HG02870 (cell line): ENCODE data around the gene KCNQ1OT1.

Source experiments
- ATAC-seq: cut with Tn5 transposase; IDR thresholded peaks from one replicate; pipeline ENCODE4 v1.9.1; 2021; ENCODE audit warnings: mild to moderate bottlenecking, moderate library complexity; ENCODE audit not compliant: unreplicated experiment

KCNQ1OT1 gene

GRCh38 chr11:2688381-2689231, 11.2 kb downstream of the KCNQ1OT1 start:
- no peak for ATAC-seq

DNA sequence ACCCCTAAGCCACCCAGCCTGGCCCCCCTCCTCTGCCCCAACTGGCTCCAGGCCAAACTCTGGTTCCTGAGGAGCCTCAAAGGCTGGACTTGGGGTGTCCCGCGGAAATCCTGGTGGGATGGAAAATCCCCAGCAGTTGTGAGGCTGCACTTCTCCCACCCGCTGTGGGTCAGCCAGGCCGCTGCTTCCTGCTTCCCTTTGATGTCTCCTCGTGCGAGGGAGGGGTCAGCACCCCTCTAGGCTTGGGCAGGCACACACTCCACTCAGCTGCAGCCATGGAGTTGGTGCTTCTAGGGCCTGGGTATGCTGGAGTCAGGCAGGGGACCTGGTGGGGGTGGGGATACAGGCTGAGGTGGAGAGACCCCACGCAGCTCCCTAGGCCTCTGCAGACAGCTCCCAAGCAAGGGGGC, 12.0 kb downstream of the KCNQ1OT1 start:
- no peak for ATAC-seq

- no peak for ATAC-seq
These were observed 12.6 kb downstream of the KCNQ1OT1 start for GRCh38 chr11:2687223-2687530.

DNA sequence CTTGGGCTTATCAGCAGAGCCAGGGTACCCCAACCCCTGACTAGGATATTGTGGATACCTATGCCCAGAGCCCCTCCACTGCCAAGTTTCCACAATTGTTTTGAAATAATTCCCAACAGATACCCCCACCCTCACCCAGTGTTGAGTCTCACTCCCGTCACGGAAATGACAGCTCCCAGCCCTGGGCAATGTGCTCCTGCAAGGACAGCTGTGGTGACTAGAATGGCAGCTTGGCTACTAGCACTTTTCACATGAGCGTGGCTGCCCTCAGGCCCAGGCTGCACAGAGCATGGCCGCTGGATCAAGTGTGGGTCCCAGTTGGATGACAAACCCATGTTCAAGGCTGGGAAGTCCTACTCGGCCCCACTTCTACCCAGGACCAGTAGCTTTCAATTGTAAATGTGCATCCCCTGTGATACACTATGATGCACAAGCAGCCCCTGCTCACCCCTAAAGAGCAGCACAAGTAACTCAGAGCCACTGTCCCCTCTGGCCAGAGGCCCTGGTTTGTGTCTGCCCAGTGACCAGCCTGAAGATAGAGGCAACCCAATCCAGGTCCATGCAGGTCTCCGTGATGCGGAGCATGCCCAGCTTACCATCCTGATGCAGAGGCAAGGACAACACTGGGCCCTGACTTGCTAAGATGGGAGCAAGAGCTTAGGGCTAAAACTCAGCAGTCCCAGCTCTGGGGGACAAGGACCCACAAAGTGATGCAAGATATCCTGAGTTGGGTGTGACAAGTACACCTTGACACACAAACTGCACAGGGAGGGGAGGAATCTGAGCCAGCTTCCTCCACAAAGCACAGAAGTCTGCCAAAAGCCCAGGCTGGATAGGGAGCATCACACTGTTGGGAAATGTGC, 13.2 kb downstream of the KCNQ1OT1 start:
- ATAC-seq: no peak

- ATAC-seq: no peak
These were observed 14.0 kb downstream of the KCNQ1OT1 start for GRCh38 chr11:2685566-2686359.

- ATAC-seq: no peak
These were observed 14.7 kb downstream of the KCNQ1OT1 start for GRCh38 chr11:2685051-2685450.

DNA sequence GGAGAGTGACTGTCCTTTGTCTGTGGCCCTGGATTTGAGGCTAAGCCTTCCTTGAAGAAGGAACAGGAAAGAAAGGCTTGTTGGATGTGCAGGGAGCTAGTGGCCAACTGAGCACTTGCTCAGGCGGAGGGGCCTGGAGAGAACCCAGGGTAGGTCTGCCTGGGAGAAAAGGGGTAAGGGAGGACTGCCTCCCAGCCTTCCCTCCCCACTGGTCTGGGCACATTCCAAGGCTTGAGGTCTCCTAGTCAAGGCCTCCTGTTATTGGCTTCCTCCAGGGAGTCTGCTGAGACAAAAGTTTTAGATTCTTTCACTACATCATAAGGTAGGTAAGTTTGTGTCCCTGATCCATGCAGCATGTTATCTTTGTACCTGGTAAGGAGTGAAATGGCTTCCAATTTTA, 15.2 kb downstream of the KCNQ1OT1 start:
- no peak for ATAC-seq

- ATAC-seq: no peak
These were observed 16.0 kb downstream of the KCNQ1OT1 start for GRCh38 chr11:2683806-2684205.

DNA sequence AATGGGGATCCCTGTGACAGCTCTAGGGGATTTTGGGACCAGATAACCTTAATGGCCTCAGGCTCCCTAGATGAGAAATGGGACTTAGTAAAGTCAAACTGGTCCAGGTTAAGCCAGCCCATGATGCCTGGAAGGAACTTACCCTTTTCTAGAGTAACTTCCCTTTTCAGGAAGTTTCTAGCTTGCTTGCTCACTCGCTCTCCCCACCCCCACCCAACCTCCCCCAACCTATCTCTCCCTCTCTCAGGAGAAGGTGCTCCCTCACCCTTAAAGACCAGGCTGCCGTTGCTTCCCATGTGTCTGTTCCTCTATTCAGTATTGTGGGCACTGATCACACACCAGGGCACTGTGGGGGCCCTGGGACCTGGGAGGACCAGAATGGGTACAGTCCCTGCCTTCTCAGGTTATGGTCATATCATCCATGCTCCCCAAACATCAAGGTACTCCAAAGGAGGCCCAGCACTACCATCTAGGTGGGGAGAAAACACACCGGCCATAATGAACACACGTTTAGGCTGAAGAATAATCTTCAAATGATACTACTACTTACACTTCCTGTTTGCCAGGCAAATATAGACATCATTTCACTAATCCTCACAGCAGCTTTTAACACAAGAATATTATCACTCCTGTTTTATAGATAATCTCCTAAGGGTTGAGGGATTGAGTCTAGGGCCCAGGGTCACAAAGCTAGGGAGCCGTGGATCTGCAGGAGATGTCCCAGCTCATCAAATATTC, 18.2 kb downstream of the KCNQ1OT1 start:
- ATAC-seq: no peak

DNA sequence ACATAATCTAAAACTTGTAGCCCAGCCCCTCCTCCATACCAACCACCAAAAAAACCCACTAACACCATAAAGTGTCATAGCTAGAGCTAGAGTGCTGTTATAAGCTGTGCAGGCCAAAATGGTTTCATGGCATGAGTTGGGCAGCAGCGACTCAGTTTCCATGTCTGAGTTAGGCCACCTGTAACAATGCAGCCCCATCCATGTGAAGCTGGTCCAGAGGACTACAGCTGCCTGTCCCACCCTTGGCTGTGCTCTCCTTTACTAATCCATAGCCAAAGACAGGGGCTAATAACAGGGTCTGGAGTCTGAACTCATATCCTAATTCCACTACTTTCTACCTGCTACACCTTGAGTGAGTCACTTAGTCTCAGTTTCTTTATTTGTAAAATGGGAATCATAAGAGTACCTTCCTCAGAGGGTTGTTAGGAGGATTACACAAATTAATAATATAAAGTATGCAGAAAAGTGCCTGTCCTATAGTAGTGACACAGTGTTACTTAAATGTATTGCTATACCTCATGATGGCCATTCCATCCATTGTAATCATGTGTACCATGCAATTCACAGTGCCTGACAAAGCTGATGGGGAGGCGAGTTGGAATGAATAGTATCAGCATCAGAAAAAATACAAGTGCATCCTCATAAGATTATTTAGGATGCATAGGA, 20.6 kb downstream of the KCNQ1OT1 start:
- no peak for ATAC-seq

DNA sequence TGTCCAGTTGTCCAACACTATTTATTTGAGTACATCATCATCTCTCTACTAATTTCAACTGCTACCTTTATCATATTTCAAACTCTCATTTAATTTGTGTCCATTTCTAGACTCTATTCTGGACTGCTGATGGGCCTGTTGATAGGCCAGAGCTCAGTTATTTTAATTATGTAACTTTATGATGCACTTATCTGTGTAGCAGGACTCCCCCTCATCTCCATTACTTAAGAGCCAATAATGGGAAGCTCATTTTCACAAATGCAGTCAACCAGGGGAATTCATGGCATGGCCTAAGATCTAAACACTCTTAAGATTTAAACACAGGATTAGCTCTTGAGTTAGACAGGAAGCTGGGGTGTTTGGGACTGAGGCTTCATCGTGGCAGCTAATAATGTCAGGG, 21.4 kb downstream of the KCNQ1OT1 start:
- no peak for ATAC-seq

DNA sequence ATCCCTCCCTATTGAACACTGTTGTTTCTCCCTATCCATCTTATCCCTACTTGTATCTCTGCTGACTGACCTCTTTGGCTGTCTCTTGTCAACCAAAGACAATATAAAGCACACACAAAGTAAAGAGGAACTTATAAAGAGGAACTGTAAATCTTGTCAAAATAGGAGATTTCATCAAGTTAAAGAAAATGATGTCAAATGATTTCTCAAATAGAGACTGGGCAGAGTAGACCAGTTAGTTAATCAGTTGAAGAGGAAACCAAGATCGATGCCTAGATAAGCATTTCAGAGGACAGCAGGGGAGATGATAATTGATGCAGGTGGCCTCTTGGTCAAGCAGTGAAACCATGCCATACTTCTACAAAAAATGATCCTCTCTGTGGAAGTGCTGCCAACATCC, 22.7 kb downstream of the KCNQ1OT1 start:
- ATAC-seq: no peak

GRCh38 chr11:2675540-2675939, 24.3 kb downstream of the KCNQ1OT1 start:
- no peak for ATAC-seq

- ATAC-seq: no peak
These were observed 25.1 kb downstream of the KCNQ1OT1 start for GRCh38 chr11:2674658-2675131.

- no peak for ATAC-seq
These were observed 25.8 kb downstream of the KCNQ1OT1 start for GRCh38 chr11:2673871-2674471.

DNA sequence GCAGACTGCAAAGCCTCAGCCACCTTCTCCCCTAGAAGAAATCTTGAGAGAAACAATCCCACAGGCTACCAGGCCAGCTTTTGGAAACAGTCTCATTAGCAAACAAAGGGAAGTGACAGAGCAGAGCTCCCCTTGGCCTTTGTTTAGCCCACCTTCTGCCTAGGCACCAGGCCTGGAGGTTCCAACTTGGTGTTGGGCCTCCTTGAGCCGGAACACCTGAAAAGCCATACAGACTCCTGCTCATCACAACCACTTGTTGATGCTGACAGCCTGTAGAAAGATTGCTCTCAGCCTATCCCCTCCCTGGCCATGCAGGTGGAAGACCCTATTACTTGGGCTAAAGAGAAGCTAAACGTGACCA, 26.6 kb downstream of the KCNQ1OT1 start:
- no peak for ATAC-seq

DNA sequence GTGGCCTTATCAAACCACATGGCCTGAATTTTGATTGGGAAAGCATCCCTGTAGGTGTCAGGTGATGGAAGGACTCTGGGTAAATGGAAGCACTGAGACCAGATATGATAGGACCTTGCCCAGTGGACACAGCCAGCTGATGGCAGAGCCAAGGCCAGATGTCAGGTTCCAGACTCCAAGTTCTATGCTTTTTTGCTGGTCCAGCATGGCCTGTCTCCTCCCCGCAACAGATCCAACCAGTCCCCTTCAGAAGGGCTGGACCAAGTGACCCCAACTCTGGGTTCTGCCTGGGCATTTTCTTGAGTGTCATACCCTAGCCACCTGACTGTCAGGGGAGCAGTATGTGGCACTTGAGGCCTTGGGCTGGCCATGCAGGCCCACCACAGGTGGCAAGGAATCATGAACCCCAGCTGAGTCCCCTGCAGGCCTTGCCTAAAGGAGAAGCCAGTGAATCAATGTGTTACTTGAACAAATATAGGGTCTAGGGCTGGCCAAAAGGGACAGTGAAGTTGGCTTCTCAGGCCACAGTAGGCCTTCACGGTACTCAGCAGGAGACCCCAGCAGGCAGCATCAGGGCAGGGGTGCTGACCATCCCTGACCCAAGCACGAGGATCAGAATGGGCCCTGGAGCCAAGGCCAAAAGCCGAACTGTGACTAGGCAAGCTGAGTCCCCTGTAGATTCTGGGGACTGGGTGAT, 27.1 kb downstream of the KCNQ1OT1 start:
- ATAC-seq: no peak

DNA sequence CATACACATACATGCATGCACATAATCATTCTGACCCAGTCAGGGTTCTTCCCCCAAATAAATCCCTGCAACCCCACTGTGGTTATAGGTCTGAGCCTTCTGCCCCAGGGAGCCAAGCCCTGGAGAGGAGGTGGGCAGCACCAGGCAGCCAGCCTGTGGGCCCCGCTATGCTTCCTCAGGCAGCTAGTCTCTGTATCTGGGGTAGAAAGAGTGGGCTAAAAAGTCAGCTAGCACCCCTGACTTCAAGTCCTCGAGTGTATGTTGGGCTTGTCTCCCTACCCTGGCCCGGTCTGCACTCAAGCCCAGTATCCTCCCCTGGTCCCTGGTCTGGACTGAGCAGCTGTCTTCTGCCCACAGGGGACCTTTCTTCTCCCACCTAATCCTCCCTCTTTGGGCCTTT, 28.0 kb downstream of the KCNQ1OT1 start:
- no peak for ATAC-seq

GRCh38 chr11:2670541-2671100, 29.2 kb downstream of the KCNQ1OT1 start:
- ATAC-seq: no peak
